K562 (cell line): ENCODE measurements around the gene MPIG6B. TPM values are rescaled to one million over a fixed set of nuclear protein-coding genes. Genes with fewer than 3 reads are reported as not detected.

Experiments used
- BRCA1 ChIP-seq, 2 experiments: fragments of 450-650 bp in 1 of 2; sonication (generic) in 1 of 2; formaldehyde crosslinking in 1 of 2; IDR thresholded peaks; 2 replicates each; pipeline versions ENCODE4 v1.5.0 to v1.6.1; 2017 to 2020; ENCODE audit warnings: mild to moderate bottlenecking in 1 of 2, missing genetic modification reagents in 1 of 2
- CGGBP1 ChIP-seq: fragments of 250-450 bp; sonication (Bioruptor Pico); IDR thresholded peaks from 2 replicates; pipeline ENCODE4 v1.9.0; 2021; ENCODE audit warnings: mild to moderate bottlenecking
- CXXC5 ChIP-seq: fragments of 250-450 bp; sonication (Bioruptor Pico); IDR thresholded peaks from 2 replicates; pipeline ENCODE4 v1.8.0; 2022; ENCODE audit warnings: inconsistent platforms, mild to moderate bottlenecking, moderate library complexity
- EP400 ChIP-seq: fragments of 450-650 bp; IDR thresholded peaks from 2 replicates; pipeline ENCODE4 v1.6.1; 2017; ENCODE audit warnings: antibody characterized with exemption, mild to moderate bottlenecking, moderate library complexity
- FOXJ2 ChIP-seq: fragments of 200-800 bp; sonication (Bioruptor generic); IDR thresholded peaks from 2 replicates; pipeline ENCODE4 v1.6.1; 2016; ENCODE audit warnings: missing genetic modification characterization, missing compliant biosample characterization
- HDGF ChIP-seq: fragments of 450-650 bp; IDR thresholded peaks from 2 replicates; pipeline ENCODE4 v1.6.1; 2016
- IFI16 ChIP-seq: fragments of 250-450 bp; sonication (Bioruptor Pico); IDR thresholded peaks from 2 replicates; pipeline ENCODE4 v2.1.2; 2022; ENCODE audit warnings: mild to moderate bottlenecking, inconsistent platforms
- KAT2B ChIP-seq: IDR thresholded peaks from one replicate; pipeline ENCODE4 v1.6.1; 2012; ENCODE audit warnings: low read depth, mild to moderate bottlenecking, control low read depth, inconsistent platforms, low read length, moderate library complexity
- L3MBTL2 ChIP-seq: fragments of 450-650 bp; IDR thresholded peaks from 2 replicates; pipeline ENCODE4 v1.6.1; 2016; ENCODE audit warnings: mild to moderate bottlenecking, moderate library complexity
- RB1 ChIP-seq: fragments of 450-650 bp; IDR thresholded peaks from 2 replicates; pipeline ENCODE4 v1.6.1; 2017; ENCODE audit warnings: low read depth, mild to moderate bottlenecking
- RBM25 ChIP-seq: fragments of 200-400 bp; formaldehyde crosslinking; IDR thresholded peaks from 2 replicates; pipeline ENCODE4 v1.6.1; 2018; ENCODE audit warnings: low read length, low read depth, moderate library complexity; ENCODE audit not compliant: severe bottlenecking
- RFX7 ChIP-seq: fragments of 250-450 bp; sonication (Bioruptor Pico); IDR thresholded peaks from 2 replicates; pipeline ENCODE4 v1.5.1; 2021; ENCODE audit warnings: mild to moderate bottlenecking
- SMAD1 ChIP-seq: fragments of 150-350 bp; IDR thresholded peaks from 2 replicates; pipeline ENCODE4 v1.6.1; 2014; ENCODE audit warnings: low read length, low read depth; ENCODE audit not compliant: partially characterized antibody
- ZKSCAN8 ChIP-seq: fragments of 200-800 bp; sonication (Bioruptor generic); IDR thresholded peaks from 2 replicates; pipeline ENCODE4 v1.6.1; 2016; ENCODE audit warnings: missing genetic modification characterization, missing compliant biosample characterization
- ZNF12 ChIP-seq: sonication (generic); formaldehyde crosslinking; IDR thresholded peaks from 2 replicates; pipeline ENCODE4 v1.4.0; 2020; ENCODE audit warnings: mild to moderate bottlenecking, missing genetic modification reagents
- ZNF133 ChIP-seq: fragments of 250-450 bp; sonication (Bioruptor Pico); IDR thresholded peaks from 2 replicates; pipeline ENCODE4 v1.4.0; 2020; ENCODE audit warnings: mild to moderate bottlenecking
- ZNF175 ChIP-seq: fragments of 200-800 bp; sonication (Bioruptor generic); IDR thresholded peaks from 2 replicates; pipeline ENCODE4 v1.6.1; 2016; ENCODE audit warnings: low read depth, mild to moderate bottlenecking, missing genetic modification characterization, missing compliant biosample characterization
- ZNF24 ChIP-seq: fragments of 450-650 bp; IDR thresholded peaks from 2 replicates; pipeline ENCODE4 v1.6.1; 2016
- ZNF253 ChIP-seq: fragments of 250-450 bp; sonication (Bioruptor Pico); conservative IDR thresholded peaks from 2 replicates; pipeline ENCODE4 v1.6.1; 2021; ENCODE audit warnings: mild to moderate bottlenecking
- ZNF263 ChIP-seq: sonication (generic); formaldehyde crosslinking; IDR thresholded peaks from 2 replicates; pipeline ENCODE4 v1.8.0; 2022; ENCODE audit warnings: mild to moderate bottlenecking, missing genetic modification reagents, borderline replicate concordance
- ZNF589 ChIP-seq: fragments of 200-800 bp; sonication (Bioruptor generic); IDR thresholded peaks from 2 replicates; pipeline ENCODE4 v1.6.1; 2016; ENCODE audit warnings: low read depth, missing genetic modification characterization, missing compliant biosample characterization
- ZNF644 ChIP-seq: fragments of 200-800 bp; sonication (Bioruptor generic); IDR thresholded peaks from 2 replicates; pipeline ENCODE4 v1.6.1; 2016; ENCODE audit warnings: low read depth, missing genetic modification characterization, missing compliant biosample characterization
- ZNF830 ChIP-seq: fragments of 250-450 bp; sonication (Bioruptor Pico); IDR thresholded peaks from 2 replicates; pipeline ENCODE4 v1.5.0; 2021; ENCODE audit warnings: mild to moderate bottlenecking
- polyA plus RNA-seq, 8 experiments: library from polyadenylated mRNA; depleted of rRNA in 4 of 8; stranded (reverse) in 5 of 8; unstranded in 3 of 8; fragments of >200 nt; fragmentation: Nextera tagmentation in 2 of 8; fragmentation: Illumina TruSeq in 1 of 8; extraction: Ambion mirVana in 2 of 8; extraction: Trizol in 1 of 8; gene quantifications; 2 replicates each; pipeline versions ENCODE4 v1.2.1 to v1.2.3, GENCODE V29; 2011 to 2014; ENCODE audit warnings: inconsistent platforms in 1 of 8, missing spikeins in 1 of 8
- total RNA-seq, 7 experiments: library from RNA; depleted of rRNA in 6 of 7; stranded (reverse); fragments of >200 nt in 6 of 7; fragmentation: Illumina TruSeq in 2 of 7; extraction: Trizol in 2 of 7; gene quantifications; 2 replicates each; pipeline versions ENCODE4 v1.2.1 to v1.2.3, GENCODE V29; 2011 to 2021; ENCODE audit warnings: low replicate concordance in 1 of 7
- TF ChIP-seq, protein P1 (sequence below): fragments of 250-450 bp; sonication (Bioruptor Pico); IDR thresholded peaks from 2 replicates; pipeline ENCODE4 v1.4.0; 2020; ENCODE audit warnings: mild to moderate bottlenecking, moderate library complexity, borderline replicate concordance
- TF ChIP-seq, protein P2 (sequence below): sonication (generic); formaldehyde crosslinking; IDR thresholded peaks from 2 replicates; pipeline ENCODE4 v1.8.0; 2022; ENCODE audit warnings: mild to moderate bottlenecking, missing genetic modification reagents

Gene MPIG6B
- total and polyA plus RNA-seq, 9 of the 15 experiments (the other 6 are each of a cell fraction or from before 2014, with no cell fraction given), result 0.11 to 1.2 (median 0.28) TPM; not detected in 1

GRCh38 chr6:31729979-31730630 is 6.9 kb downstream of the MPIG6B start (continued):
- TF ChIP-seq, protein P1, sequence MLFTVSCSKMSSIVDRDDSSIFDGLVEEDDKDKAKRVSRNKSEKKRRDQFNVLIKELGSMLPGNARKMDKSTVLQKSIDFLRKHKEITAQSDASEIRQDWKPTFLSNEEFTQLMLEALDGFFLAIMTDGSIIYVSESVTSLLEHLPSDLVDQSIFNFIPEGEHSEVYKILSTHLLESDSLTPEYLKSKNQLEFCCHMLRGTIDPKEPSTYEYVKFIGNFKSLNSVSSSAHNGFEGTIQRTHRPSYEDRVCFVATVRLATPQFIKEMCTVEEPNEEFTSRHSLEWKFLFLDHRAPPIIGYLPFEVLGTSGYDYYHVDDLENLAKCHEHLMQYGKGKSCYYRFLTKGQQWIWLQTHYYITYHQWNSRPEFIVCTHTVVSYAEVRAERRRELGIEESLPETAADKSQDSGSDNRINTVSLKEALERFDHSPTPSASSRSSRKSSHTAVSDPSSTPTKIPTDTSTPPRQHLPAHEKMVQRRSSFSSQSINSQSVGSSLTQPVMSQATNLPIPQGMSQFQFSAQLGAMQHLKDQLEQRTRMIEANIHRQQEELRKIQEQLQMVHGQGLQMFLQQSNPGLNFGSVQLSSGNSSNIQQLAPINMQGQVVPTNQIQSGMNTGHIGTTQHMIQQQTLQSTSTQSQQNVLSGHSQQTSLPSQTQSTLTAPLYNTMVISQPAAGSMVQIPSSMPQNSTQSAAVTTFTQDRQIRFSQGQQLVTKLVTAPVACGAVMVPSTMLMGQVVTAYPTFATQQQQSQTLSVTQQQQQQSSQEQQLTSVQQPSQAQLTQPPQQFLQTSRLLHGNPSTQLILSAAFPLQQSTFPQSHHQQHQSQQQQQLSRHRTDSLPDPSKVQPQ, result no peak
- TF ChIP-seq, protein P2, sequence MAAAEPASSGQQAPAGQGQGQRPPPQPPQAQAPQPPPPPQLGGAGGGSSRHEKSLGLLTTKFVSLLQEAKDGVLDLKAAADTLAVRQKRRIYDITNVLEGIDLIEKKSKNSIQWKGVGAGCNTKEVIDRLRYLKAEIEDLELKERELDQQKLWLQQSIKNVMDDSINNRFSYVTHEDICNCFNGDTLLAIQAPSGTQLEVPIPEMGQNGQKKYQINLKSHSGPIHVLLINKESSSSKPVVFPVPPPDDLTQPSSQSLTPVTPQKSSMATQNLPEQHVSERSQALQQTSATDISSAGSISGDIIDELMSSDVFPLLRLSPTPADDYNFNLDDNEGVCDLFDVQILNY (CRISPR knock-in tag), result no peak; the same call in none of the 2 replicates
- TF ChIP-seq SMAD1, result peak; percentile 3
- TF ChIP-seq FOXJ2 (tag), result no peak
- TF ChIP-seq CXXC5 (CRISPR knock-in tag), result peak; percentile 75
- no peak; the same call in 1 of the 2 replicates for TF ChIP-seq ZNF12 (CRISPR knock-in tag)
- TF ChIP-seq ZNF253, result peak; percentile 93
- TF ChIP-seq ZNF133 (CRISPR knock-in tag), result peak; percentile 61; the same call in 1 of the 2 replicates
- no peak; the same call in none of the 2 replicates for TF ChIP-seq CGGBP1
- no peak for TF ChIP-seq ZNF175
- TF ChIP-seq ZNF263 (CRISPR knock-in tag), result no peak
- TF ChIP-seq BRCA1 (IDR thresholded peaks at IDR 0.05), result no peak
- TF ChIP-seq BRCA1 (CRISPR knock-in tag; IDR thresholded peaks at IDR 0.05), result no peak
- no peak for TF ChIP-seq L3MBTL2
- TF ChIP-seq RFX7 (CRISPR knock-in tag), result peak; percentile 90
- no peak for TF ChIP-seq EP400
- no peak for TF ChIP-seq ZNF644 (tag)
- no peak for TF ChIP-seq ZKSCAN8 (CRISPR knock-in tag)
- TF ChIP-seq RB1, result no peak
- no peak for TF ChIP-seq RBM25
- no peak for TF ChIP-seq HDGF
- TF ChIP-seq ZNF24, result no peak
- TF ChIP-seq IFI16, result peak; percentile 48; the same call in 1 of the 2 replicates
- TF ChIP-seq ZNF830 (CRISPR knock-in tag), result peak; percentile 100
- no peak for TF ChIP-seq ZNF589 (CRISPR knock-in tag)
- no peak for TF ChIP-seq KAT2B
